ENCODE measurements around the gene TEX14.

GRCh38 chr17:58570758-58571157, 121.1 kb downstream of the TEX14 start:
- TF ChIP-seq CEBPZ (IDR thresholded peaks at IDR 0.05; ENCODE audit: low read depth, low read length) (no peak), POLR2AphosphoS5 (IDR thresholded peaks at IDR 0.05; ENCODE audit: low read length) (no peak), PAX5 (IDR thresholded peaks at IDR 0.05; ENCODE audit: borderline replicate concordance, low read depth, low read length) (no peak), BCL11A (IDR thresholded peaks at IDR 0.05; ENCODE audit: low read depth, low read length) (no peak), JUND (IDR thresholded peaks at IDR 0.05; ENCODE audit: low read depth, low read length) (no peak), SMC3 (IDR thresholded peaks at IDR 0.05; ENCODE audit: borderline replicate concordance, low read length) (no peak), CTCF (IDR thresholded peaks at IDR 0.05 in 2 of 3, conservative IDR thresholded peaks at IDR 0.05 in 1 of 3; ENCODE audit: control insufficient read depth in 2 of 3, extremely low read depth in 1 of 3, insufficient read depth in 1 of 3, low read depth in 3 of 3, low read length in 3 of 3) (no peak), SMAD1 (IDR thresholded peaks at IDR 0.05; ENCODE audit: low read depth, partially characterized antibody) (no peak), POLR2A (IDR thresholded peaks at IDR 0.05; ENCODE audit: low read depth, low read length) (no peak), TAF1 (IDR thresholded peaks at IDR 0.05; ENCODE audit: borderline replicate concordance, low read depth, low read length) (no peak)

Measured in GM12878 (cell line).